Esophagus (tissue), 2 donors: ENCODE measurements around the gene CD38. TPM values are rescaled to one million over a fixed set of nuclear protein-coding genes. Genes with fewer than 3 reads are reported as not detected.
"Not testable (repeated sequence)": the region's sequence is repeated elsewhere in the genome, so short reads cannot be mapped to it uniquely, and the experiment has no call there.

Experiments used
- H3K27ac ChIP-seq, 2 donors: one replicate each; pipeline ENCODE4 v1.5.1; 2013; ENCODE audit warnings: low read depth in 2 of 2, mild to moderate bottlenecking in 2 of 2, inconsistent platforms in 1 of 2, low read length in 1 of 2, moderate library complexity in 1 of 2
- H3K27me3 ChIP-seq, 2 donors: one replicate each; pipeline ENCODE4 v1.6.1; 2013; ENCODE audit warnings: low read length in 2 of 2, control low read depth in 1 of 2, mild to moderate bottlenecking in 1 of 2; ENCODE audit not compliant: insufficient read depth in 2 of 2, control insufficient read depth in 1 of 2
- H3K36me3 ChIP-seq, 2 donors: one replicate each; pipeline ENCODE4 v1.6.1; 2013; ENCODE audit warnings: low read length in 1 of 2; ENCODE audit not compliant: control insufficient read depth in 2 of 2, insufficient read depth in 2 of 2
- H3K4me1 ChIP-seq, 2 donors: one replicate each; pipeline ENCODE4 v1.6.1; 2013; ENCODE audit warnings: low read length in 1 of 2; ENCODE audit not compliant: control insufficient read depth in 2 of 2, insufficient read depth in 2 of 2
- H3K4me3 ChIP-seq, 2 donors: one replicate each; pipeline ENCODE4 v1.5.1; 2013; ENCODE audit warnings: low read length in 2 of 2, mild to moderate bottlenecking in 2 of 2, low read depth in 1 of 2, moderate library complexity in 1 of 2
- H3K9me3 ChIP-seq, 2 donors: one replicate each; pipeline ENCODE4 v1.6.1; 2013; ENCODE audit warnings: mild to moderate bottlenecking in 2 of 2, low read depth in 1 of 2, low read length in 1 of 2, moderate library complexity in 1 of 2; ENCODE audit not compliant: control insufficient read depth in 2 of 2, insufficient read depth in 1 of 2
- WGBS, 2 donors: extraction: QIAGEN DNeasy Blood & Tissue Kit; methylation state at CpG; one replicate each; pipeline ENCODE4 v1.1.7; 2013; 5-methylcytosine and 5-hydroxymethylcytosine counted together
- polyA plus RNA-seq, 2 donors: library from polyadenylated mRNA; stranded (reverse); fragments of 200-250 nt; gene quantifications; one replicate each; pipeline ENCODE4 v1.2.3, GENCODE V29; 2013
- donor health status: healthy with polysubstance abuse.
- donor health status: Bipolar disorder and iron deficiency.

The CD38 gene
- polyA plus RNA-seq, 2 donors: 0.72 to 1.2 TPM

GRCh38 chr4:15757054-15757453 lies 21.1 kb upstream of the CD38 start:
- no peak overlapping the region for H3K27ac ChIP-seq
- H3K9me3 ChIP-seq: no peaks in the 10 kb centered on the region
- WGBS, 2 donors: 59 to 65% methylated on average over 4 of the region's 4 CpGs
- H3K4me3 ChIP-seq: no peak overlapping the region
- no peaks in the 10 kb centered on the region for H3K27me3 ChIP-seq
- no peaks in the 10 kb centered on the region for H3K4me1 ChIP-seq
- H3K36me3 ChIP-seq: no peaks in the 10 kb centered on the region

DNA sequence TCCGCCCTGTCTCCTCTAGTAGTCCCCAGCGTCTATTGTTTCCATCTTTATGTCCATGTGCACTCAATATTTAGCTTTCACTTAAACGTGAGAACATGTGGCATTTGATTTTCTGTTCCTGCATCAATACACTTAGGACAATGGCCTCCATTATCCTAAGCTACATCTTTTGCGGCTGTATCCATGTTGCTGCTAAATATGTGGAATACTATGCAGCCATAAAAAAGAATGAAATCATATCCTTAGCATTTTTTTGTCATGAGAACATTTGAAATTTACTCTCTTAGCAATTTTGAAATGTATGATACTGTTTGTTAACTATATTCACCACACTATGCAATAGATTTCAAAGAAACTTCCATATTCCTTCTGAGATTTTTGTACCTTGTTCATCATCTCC lies 19.8 kb upstream of the CD38 start:
- Histone ChIP-seq H3K27me3 (no peaks in the 10 kb centered on the region), H3K4me1 (no peaks in the 10 kb centered on the region), H3K36me3 (no peaks in the 10 kb centered on the region), H3K9me3 (no peaks in the 10 kb centered on the region), H3K4me3 (no peak overlapping the region), H3K27ac (no peak overlapping the region)
- 92 to 93% methylated on average over 4 of the region's 4 CpGs for WGBS, 2 donors

- not testable (repeated sequence) for H3K27me3 ChIP-seq, H3K36me3 ChIP-seq, H3K4me1 ChIP-seq, H3K9me3 ChIP-seq, H3K4me3 ChIP-seq, H3K27ac ChIP-seq
These were observed 15.7 kb upstream of the CD38 start for GRCh38 chr4:15762460-15762859.

GRCh38 chr4:15765391-15765790 lies 12.7 kb upstream of the CD38 start:
- Histone ChIP-seq H3K27ac (no peak overlapping the region), H3K4me1 (no peaks in the 10 kb centered on the region), H3K27me3 (no peaks in the 10 kb centered on the region), H3K36me3 (no peaks in the 10 kb centered on the region), H3K9me3 (no peaks in the 10 kb centered on the region), H3K4me3 (no peak overlapping the region)
- 55 to 61% methylated on average over 6 of the region's 6 CpGs for WGBS, 2 donors

GRCh38 chr4:15765910-15766697 lies 12.0 kb upstream of the CD38 start:
- Histone ChIP-seq H3K36me3 (no peaks in the 10 kb centered on the region), H3K27me3 (no peaks in the 10 kb centered on the region), H3K4me1 (no peaks in the 10 kb centered on the region), H3K9me3 (no peaks in the 10 kb centered on the region), H3K27ac (no peak overlapping the region), H3K4me3 (no peak overlapping the region)
- 49 to 52% methylated on average over 6 of the region's 6 CpGs for WGBS, 2 donors

GRCh38 chr4:15766821-15767220 lies 11.3 kb upstream of the CD38 start:
- no peak overlapping the region for H3K4me3 ChIP-seq
- H3K4me1 ChIP-seq: no peaks in the 10 kb centered on the region
- H3K27ac ChIP-seq: no peak overlapping the region
- H3K36me3 ChIP-seq: no peaks in the 10 kb centered on the region
- H3K27me3 ChIP-seq: no peaks in the 10 kb centered on the region
- 84 to 87% methylated on average over 8 of the region's 8 CpGs for WGBS, 2 donors
- H3K9me3 ChIP-seq: no peaks in the 10 kb centered on the region

DNA sequence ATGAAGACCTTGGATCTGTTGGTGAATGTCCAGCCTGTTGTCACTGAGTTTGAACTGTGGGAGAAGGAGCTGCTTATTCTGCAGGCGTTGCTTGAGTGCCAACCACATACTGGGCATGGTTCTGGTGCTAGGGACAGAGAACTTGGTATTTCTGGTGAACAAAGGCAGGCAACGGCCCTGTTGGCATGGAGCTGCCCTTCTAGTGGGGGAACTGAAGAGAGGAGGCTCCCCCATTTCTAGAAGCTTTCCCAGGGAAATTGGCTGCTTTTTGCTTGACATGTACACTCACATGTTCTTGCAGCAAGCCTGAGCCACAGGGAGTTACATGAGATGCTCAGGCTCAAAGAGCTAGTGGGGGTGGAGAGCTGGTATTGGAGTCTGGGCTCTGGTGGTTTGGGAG lies 8.9 kb upstream of the CD38 start:
- Histone ChIP-seq H3K36me3 (no peaks in the 10 kb centered on the region), H3K27ac (no peak overlapping the region), H3K4me3 (no peak overlapping the region), H3K27me3 (peaks cover 0 to 6% of the 10 kb centered on the region in 2 donors), H3K4me1 (peaks cover 0 to 2% of the 10 kb centered on the region in 2 donors), H3K9me3 (no peaks in the 10 kb centered on the region)
- 49 to 74% methylated on average over 2 of the region's 2 CpGs for WGBS, 2 donors

DNA sequence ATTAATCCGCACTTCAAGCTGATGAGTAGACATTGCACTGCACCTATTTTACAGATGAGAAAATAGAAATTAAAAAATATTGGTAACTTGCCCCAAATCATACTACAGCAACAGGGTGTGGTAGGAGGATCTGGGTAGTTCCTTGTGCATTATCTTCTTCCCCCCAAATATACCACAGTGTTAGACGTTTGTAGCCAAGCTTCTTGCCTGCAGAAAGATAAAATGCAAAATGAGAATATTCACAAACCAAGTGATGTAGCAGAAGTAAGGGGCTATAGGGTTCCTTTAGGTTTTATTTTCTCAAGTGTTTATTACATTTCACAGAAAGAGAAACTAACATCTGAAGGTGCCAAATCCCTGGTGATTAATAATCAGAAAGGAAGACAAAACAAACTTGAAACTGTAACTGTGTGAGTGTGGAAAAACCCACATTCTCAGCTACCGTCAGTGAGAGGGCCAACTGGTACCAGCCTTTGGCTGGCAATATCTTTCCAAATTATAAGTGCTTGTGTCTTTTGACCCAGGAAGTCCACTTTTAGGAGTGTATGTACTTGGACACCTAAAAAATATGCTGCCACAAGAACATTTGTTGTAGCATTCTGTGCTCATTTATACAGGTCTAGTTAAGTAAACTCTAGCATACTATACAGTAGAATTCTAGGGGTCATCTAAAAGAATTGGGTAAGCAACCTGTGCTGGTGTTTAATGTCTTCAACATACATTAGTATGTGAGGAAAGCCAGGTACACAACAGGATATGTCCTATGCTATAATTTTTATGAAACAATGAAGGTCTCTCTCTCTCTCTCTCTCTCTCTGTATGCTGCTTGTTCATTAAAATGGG lies 6.7 kb upstream of the CD38 start:
- Histone ChIP-seq H3K9me3 (no peaks in the 10 kb centered on the region), H3K4me3 (no peak overlapping the region), H3K27me3 (peaks cover 0 to 6% of the 10 kb centered on the region in 2 donors), H3K27ac (no peak overlapping the region), H3K36me3 (no peaks in the 10 kb centered on the region), H3K4me1 (peaks cover 0 to 2% of the 10 kb centered on the region in 2 donors)
- 46 to 49% methylated on average over 3 of the region's 3 CpGs for WGBS, 2 donors

GRCh38 chr4:15774020-15774420 lies 4.1 kb upstream of the CD38 start:
- H3K4me3 ChIP-seq: no peak overlapping the region
- 65 to 67% methylated on average over 4 of the region's 4 CpGs for WGBS, 2 donors
- no peak overlapping the region for H3K27ac ChIP-seq
- H3K4me1 ChIP-seq: peaks cover 2 to 3% of the 10 kb centered on the region in 2 donors
- H3K27me3 ChIP-seq: peaks cover 0 to 11% of the 10 kb centered on the region in 2 donors
- no peaks in the 10 kb centered on the region for H3K36me3 ChIP-seq
- no peaks in the 10 kb centered on the region for H3K9me3 ChIP-seq
